WTC11 (cell line): ENCODE data around the gene MARK3. TPM values are rescaled to one million over a fixed set of nuclear protein-coding genes. Genes with fewer than 3 reads are reported as not detected.

Experiments used
- ATAC-seq: fragments of 200-7000 bp; cut with Tn5 transposase; 2 replicates; pipeline ENCODE4 v1.10.0; 2021; ENCODE audit warnings: mild to moderate bottlenecking, moderate library complexity
- CTCF ChIA-PET: fragments of 300-600 bp; sonication (Branson Sonifier 250); formaldehyde crosslinking; loops from one replicate; lab custom pipeline; 2021; ENCODE audit warnings: antibody characterized with exemption; lab: Charles Lee
- POLR2A ChIA-PET: fragments of 350-600 bp; sonication (Branson Sonifier 250); formaldehyde crosslinking; loops from one replicate; lab custom pipeline; 2021; ENCODE audit warnings: antibody characterized with exemption; lab: Charles Lee
- DNase-seq: peaks from one replicate; pipeline ENCODE4 v3.0.0; 2021; ENCODE audit warnings: low spot score
- H3K27ac Mint-ChIP-seq: 2 replicates; pipeline ENCODE4 v1.8.0; 2021; ENCODE audit warnings: mixed read lengths
- H3K27me3 Mint-ChIP-seq: 2 replicates; pipeline ENCODE4 v1.8.0; 2021; ENCODE audit warnings: low read depth, mild to moderate bottlenecking, moderate library complexity, mixed read lengths
- H3K36me3 Mint-ChIP-seq: 2 replicates; pipeline ENCODE4 v1.8.0; 2021; ENCODE audit warnings: mixed read lengths
- H3K4me1 Mint-ChIP-seq: 2 replicates; pipeline ENCODE4 v1.8.0; 2022; ENCODE audit warnings: mixed read lengths
- H3K4me3 Mint-ChIP-seq: 2 replicates; pipeline ENCODE4 v1.8.0; 2021; ENCODE audit warnings: mild to moderate bottlenecking, moderate library complexity, mixed read lengths
- H3K9me3 Mint-ChIP-seq: 2 replicates; pipeline ENCODE4 v1.8.0; 2021; ENCODE audit warnings: mixed read lengths
- AR ChIP-seq: fragments of 250-450 bp; sonication (Bioruptor Pico); IDR thresholded peaks from 2 replicates; pipeline ENCODE4 v1.9.0; 2021; ENCODE audit warnings: mild to moderate bottlenecking
- ATF2 ChIP-seq: sonication (generic); formaldehyde crosslinking; IDR thresholded peaks from 2 replicates; pipeline ENCODE4 v1.8.1; 2022; ENCODE audit warnings: low read depth, missing genetic modification reagents, borderline replicate concordance
- CDX4 ChIP-seq: fragments of 250-450 bp; sonication (Bioruptor Pico); IDR thresholded peaks from 2 replicates; pipeline ENCODE4 v1.9.0; 2021; ENCODE audit warnings: moderate library complexity, mild to moderate bottlenecking, inconsistent platforms, borderline replicate concordance
- ETV6 ChIP-seq: sonication (generic); formaldehyde crosslinking; IDR thresholded peaks from 2 replicates; pipeline ENCODE4 v1.8.1; 2022; ENCODE audit warnings: mild to moderate bottlenecking, missing genetic modification reagents
- FOXP1 ChIP-seq: sonication (generic); formaldehyde crosslinking; IDR thresholded peaks from 2 replicates; pipeline ENCODE4 v1.8.0; 2022; ENCODE audit warnings: missing genetic modification reagents, mild to moderate bottlenecking, moderate library complexity, borderline replicate concordance
- FOXP4 ChIP-seq: sonication (generic); formaldehyde crosslinking; IDR thresholded peaks from 2 replicates; pipeline ENCODE4 v1.8.0; 2022; ENCODE audit warnings: mild to moderate bottlenecking, missing genetic modification reagents
- GTF2I ChIP-seq: fragments of 250-450 bp; sonication (Bioruptor Pico); conservative IDR thresholded peaks from 2 replicates; pipeline ENCODE4 v1.4.0; 2021; ENCODE audit warnings: mild to moderate bottlenecking
- JAZF1 ChIP-seq: fragments of 250-450 bp; sonication (Bioruptor Pico); IDR thresholded peaks from 2 replicates; pipeline ENCODE4 v1.9.0; 2021; ENCODE audit warnings: moderate library complexity, mild to moderate bottlenecking, inconsistent platforms
- JUN ChIP-seq: sonication (generic); formaldehyde crosslinking; IDR thresholded peaks from 2 replicates; pipeline ENCODE4 v1.8.0; 2023; ENCODE audit warnings: mild to moderate bottlenecking, missing genetic modification reagents
- MAX ChIP-seq: sonication (generic); formaldehyde crosslinking; IDR thresholded peaks from 2 replicates; pipeline ENCODE4 v1.8.0; 2022; ENCODE audit warnings: mild to moderate bottlenecking, missing genetic modification reagents
- MLX ChIP-seq: sonication (generic); formaldehyde crosslinking; IDR thresholded peaks from 2 replicates; pipeline ENCODE4 v1.8.1; 2023; ENCODE audit warnings: mild to moderate bottlenecking, missing genetic modification reagents, moderate library complexity
- MYBL2 ChIP-seq: sonication (generic); formaldehyde crosslinking; IDR thresholded peaks from 2 replicates; pipeline ENCODE4 v1.8.1; 2023; ENCODE audit warnings: mild to moderate bottlenecking, moderate library complexity, missing genetic modification reagents
- NFATC4 ChIP-seq: fragments of 250-450 bp; sonication (Bioruptor Pico); IDR thresholded peaks from 2 replicates; pipeline ENCODE4 v1.9.0; 2021; ENCODE audit warnings: mild to moderate bottlenecking
- NR1H2 ChIP-seq: sonication (generic); formaldehyde crosslinking; IDR thresholded peaks from 2 replicates; pipeline ENCODE4 v1.9.0; 2021; ENCODE audit warnings: mild to moderate bottlenecking, moderate library complexity, missing genetic modification reagents
- SMAD4 ChIP-seq: sonication (generic); formaldehyde crosslinking; IDR thresholded peaks from 2 replicates; pipeline ENCODE4 v1.8.0; 2022; ENCODE audit warnings: mild to moderate bottlenecking, missing genetic modification reagents
- TEAD1 ChIP-seq: sonication (generic); formaldehyde crosslinking; IDR thresholded peaks from 2 replicates; pipeline ENCODE4 v1.8.0; 2022; ENCODE audit warnings: mild to moderate bottlenecking, missing genetic modification reagents
- USF2 ChIP-seq: sonication (generic); formaldehyde crosslinking; IDR thresholded peaks from 2 replicates; pipeline ENCODE4 v1.8.1; 2023; ENCODE audit warnings: mild to moderate bottlenecking, missing genetic modification reagents, moderate library complexity
- ZNF138 ChIP-seq: sonication (generic); formaldehyde crosslinking; conservative IDR thresholded peaks from 2 replicates; pipeline ENCODE4 v1.8.1; 2022; ENCODE audit warnings: mild to moderate bottlenecking, moderate library complexity, missing genetic modification reagents
- ZNF263 ChIP-seq: sonication (generic); formaldehyde crosslinking; IDR thresholded peaks from 2 replicates; pipeline ENCODE4 v1.8.1; 2022; ENCODE audit warnings: low read depth, mild to moderate bottlenecking, moderate library complexity, missing genetic modification reagents
- ZNF425 ChIP-seq: fragments of 250-450 bp; sonication (Bioruptor Pico); conservative IDR thresholded peaks from 2 replicates; pipeline ENCODE4 v1.9.0; 2021; ENCODE audit warnings: mild to moderate bottlenecking
- ZNF671 ChIP-seq: fragments of 250-450 bp; sonication (Bioruptor Pico); IDR thresholded peaks from 2 replicates; pipeline ENCODE4 v1.8.0; 2021; ENCODE audit warnings: mild to moderate bottlenecking
- total RNA-seq: library from RNA; stranded (reverse); gene quantifications from 3 replicates; pipeline ENCODE4 v1.2.3, GENCODE V29; 2021

MARK3 gene
- total RNA-seq, 1 experiment from 2014 or later: 93.7 TPM

GRCh38 chr14:103448097-103448496, 62.9 kb downstream of the MARK3 start:
- H3K4me3 Mint-ChIP-seq: no peak overlapping the region
- ChIA-PET POLR2A (interaction anchor here (0.6 kb wide), 1 partner anchor 922 kb away, joined by 5 read pairs; no protein-coding TSS in a partner anchor), CTCF (interaction anchor here (0.9 to 3.2 kb wide), 3 partner anchors 56 to 71 kb away, joined by 3 to 13 read pairs (median 3); no protein-coding TSS in a partner anchor)
- peak overlapping the region; percentile 37 for H3K27ac Mint-ChIP-seq
- peaks cover 3% of the 10 kb centered on the region; the same call in 1 of the 2 replicates for H3K9me3 Mint-ChIP-seq
- DNase-seq: no peak
- no peaks in the 10 kb centered on the region for H3K27me3 Mint-ChIP-seq
- no peak for TF ChIP-seq FOXP4 (CRISPR knock-in tag)
- TF ChIP-seq TEAD1 (CRISPR knock-in tag): no peak
- TF ChIP-seq ZNF671 (CRISPR knock-in tag): no peak
- TF ChIP-seq ZNF138 (CRISPR knock-in tag): no peak
- TF ChIP-seq NR1H2: no peak
- TF ChIP-seq MAX: no peak
- no peak for TF ChIP-seq AR (CRISPR knock-in tag)
- TF ChIP-seq JAZF1 (CRISPR knock-in tag): no peak
- TF ChIP-seq MYBL2 (CRISPR knock-in tag): no peak
- TF ChIP-seq ATF2 (CRISPR knock-in tag): no peak
- no peak for TF ChIP-seq ETV6
- no peak for TF ChIP-seq GTF2I (CRISPR knock-in tag)
- no peak for TF ChIP-seq ZNF425
- no peak for TF ChIP-seq MLX (CRISPR knock-in tag)
- peaks cover 8% of the 10 kb centered on the region for H3K36me3 Mint-ChIP-seq
- H3K4me1 Mint-ChIP-seq: peaks cover 30% of the 10 kb centered on the region
- ATAC-seq: no peak

- 0 out of 2 replicates have a peak overlapping the region, but pooled peaks have one; percentile 52 for H3K27ac Mint-ChIP-seq
- no peak for TF ChIP-seq ZNF263 (CRISPR knock-in tag)
- no peak for TF ChIP-seq NFATC4 (CRISPR knock-in tag)
- TF ChIP-seq CDX4 (CRISPR knock-in tag): no peak
- TF ChIP-seq USF2 (CRISPR knock-in tag): no peak
- no peak for TF ChIP-seq JUN (CRISPR knock-in tag)
- TF ChIP-seq GTF2I (CRISPR knock-in tag): no peak
- no peak for TF ChIP-seq SMAD4
- no peak for TF ChIP-seq FOXP1 (CRISPR knock-in tag)
Observed at GRCh38 chr14:103449634-103450161, 64.5 kb downstream of the MARK3 start.

More at GRCh38 chr14:103449634-103450161, 64.5 kb downstream of the MARK3 start:
- no peak for ATAC-seq
- Mint-ChIP-seq H3K4me1 (peaks cover 23% of the 10 kb centered on the region), H3K27me3 (no peaks in the 10 kb centered on the region), H3K36me3 (peaks cover 11% of the 10 kb centered on the region), H3K4me3 (no peak overlapping the region), H3K9me3 (no peaks in the 10 kb centered on the region)
- no peak for DNase-seq
- ChIA-PET CTCF (no interaction called here), POLR2A (no interaction called here)
